GM21360 (cell line): Measurements from ENCODE around the gene PIWIL4.

Experiments used
- ATAC-seq: cut with Tn5 transposase; IDR thresholded peaks from one replicate; pipeline ENCODE4 v1.9.1; 2021; ENCODE audit warnings: mild to moderate bottlenecking, moderate library complexity; ENCODE audit not compliant: unreplicated experiment

PIWIL4 gene

GRCh38 chr11:94567181-94567670 lies at the start of gene PIWIL4:
Gene PIWIL4 (plus strand): TSS chr11:94567368. CDS start chr11:94567519, 151 bp downstream.
- no peak for ATAC-seq

GRCh38 chr11:94518300-94518699 lies 48.9 kb upstream of the PIWIL4 start:
- ATAC-seq = no peak

DNA sequence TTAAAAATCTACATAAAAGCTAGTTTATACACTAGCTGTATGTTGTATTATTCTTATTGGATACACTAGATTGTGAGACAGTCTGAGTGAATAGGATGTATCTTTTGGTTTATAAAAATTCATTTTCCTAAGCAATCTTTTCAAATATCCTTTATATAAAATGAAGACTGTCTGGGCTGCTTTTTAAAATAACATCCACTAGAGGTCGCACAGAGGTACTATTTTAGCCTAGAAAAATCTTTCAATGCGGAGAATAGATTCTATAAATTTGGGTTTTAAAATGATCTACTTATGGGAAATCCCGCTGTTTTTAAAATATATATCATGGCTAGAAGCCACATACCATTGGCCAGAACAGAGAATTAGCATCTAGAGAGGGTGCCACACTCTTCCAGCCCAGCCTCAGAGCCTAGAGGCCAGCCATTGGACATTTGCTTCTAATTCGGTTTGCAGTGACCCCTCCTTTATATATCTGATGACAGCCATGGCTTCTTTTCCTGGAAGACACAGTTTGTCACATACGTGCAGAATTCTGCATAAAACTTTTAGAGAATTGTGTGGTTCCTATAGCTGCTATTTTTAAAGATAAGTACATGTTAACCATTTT lies 47.6 kb upstream of the PIWIL4 start:
- no peak for ATAC-seq

GRCh38 chr11:94521684-94522083 lies 45.5 kb upstream of the PIWIL4 start:
- ATAC-seq = peak; percentile 63

GRCh38 chr11:94524341-94524740 lies 42.8 kb upstream of the PIWIL4 start:
- ATAC-seq = no peak

DNA sequence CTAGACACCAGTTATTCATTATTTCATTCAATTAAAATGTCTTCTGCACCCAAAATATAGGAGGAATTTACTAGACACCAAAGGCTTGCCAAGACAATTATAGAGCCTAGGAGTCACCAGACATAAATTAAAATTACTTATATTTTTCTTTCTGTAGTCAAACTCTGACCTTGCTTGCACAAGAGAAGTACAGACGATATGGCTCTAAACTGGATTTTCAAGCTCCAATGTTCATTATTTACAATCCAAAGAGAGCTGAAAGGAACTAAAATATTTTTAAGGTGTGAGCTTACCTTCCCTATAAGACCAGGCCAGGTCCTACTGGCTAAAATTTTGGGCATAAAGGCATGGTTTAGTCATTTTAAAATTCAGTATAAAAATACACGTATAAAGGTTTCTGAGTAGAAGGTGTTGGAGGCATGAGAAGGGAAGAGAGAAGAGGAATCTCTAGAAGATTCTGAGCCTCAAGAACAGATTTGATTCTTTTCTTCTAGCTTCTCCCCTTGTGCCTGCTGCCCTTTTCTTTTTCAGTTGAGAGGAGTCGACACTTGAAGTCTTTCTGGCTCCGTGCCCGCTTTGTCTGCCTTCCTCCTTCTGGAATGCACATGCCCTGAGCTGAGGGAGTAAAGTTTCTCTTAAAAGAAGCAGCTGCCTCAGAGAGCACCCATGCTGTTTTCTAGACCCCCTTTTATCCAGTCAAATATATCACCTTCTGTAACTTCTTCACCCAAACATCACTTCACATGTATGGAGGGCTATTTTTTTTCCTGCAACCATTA lies 41.4 kb upstream of the PIWIL4 start:
- no peak for ATAC-seq

- no peak for ATAC-seq
These were observed 40.3 kb upstream of the PIWIL4 start for GRCh38 chr11:94526645-94527438.

GRCh38 chr11:94528551-94528950 lies 38.6 kb upstream of the PIWIL4 start:
- ATAC-seq = no peak

- no peak for ATAC-seq
These were observed 35.0 kb upstream of the PIWIL4 start for GRCh38 chr11:94532211-94532610.

DNA sequence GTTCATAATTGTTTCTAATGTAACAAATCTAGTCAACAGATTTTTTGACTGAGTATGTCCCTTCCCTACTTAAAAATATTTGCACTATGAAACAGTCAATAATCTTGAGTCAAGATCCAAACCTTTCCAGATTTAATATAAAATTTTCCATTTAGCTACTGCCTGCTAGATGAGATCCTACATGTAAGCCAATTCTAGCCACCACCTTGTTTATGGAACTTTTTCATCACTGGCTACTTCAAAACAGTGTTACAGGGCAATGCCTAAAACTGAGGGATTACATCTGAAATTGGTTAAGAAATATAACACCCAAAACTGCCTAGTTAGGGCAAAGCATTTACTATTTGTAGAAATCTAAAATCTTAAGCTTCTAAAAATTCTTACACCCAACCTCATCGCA lies 34.0 kb upstream of the PIWIL4 start:
- ATAC-seq = no peak

- ATAC-seq = no peak
These were observed 33.2 kb upstream of the PIWIL4 start for GRCh38 chr11:94533696-94534630.

DNA sequence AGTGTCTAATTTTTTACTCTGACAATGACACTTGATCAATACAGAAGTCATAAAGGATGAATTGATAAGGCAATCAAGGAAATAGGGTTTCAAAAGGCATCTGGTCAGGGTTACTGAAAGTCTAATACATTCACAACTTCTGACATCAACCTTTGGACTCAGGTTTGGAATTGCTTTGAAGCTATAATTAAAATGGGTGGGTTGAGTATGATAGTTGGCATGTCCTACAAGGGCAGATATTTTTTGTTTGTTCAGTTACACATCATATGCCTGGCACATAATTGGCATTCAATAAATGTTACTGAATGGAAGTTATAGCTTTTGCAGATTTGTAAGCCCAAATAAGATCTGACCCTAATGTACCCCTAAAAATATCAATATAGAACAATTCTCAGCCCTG lies 30.8 kb upstream of the PIWIL4 start:
- no peak for ATAC-seq

- no peak for ATAC-seq
These were observed 30.1 kb upstream of the PIWIL4 start for GRCh38 chr11:94537031-94537600.

- no peak for ATAC-seq
These were observed 27.7 kb upstream of the PIWIL4 start for GRCh38 chr11:94539420-94539819.

DNA sequence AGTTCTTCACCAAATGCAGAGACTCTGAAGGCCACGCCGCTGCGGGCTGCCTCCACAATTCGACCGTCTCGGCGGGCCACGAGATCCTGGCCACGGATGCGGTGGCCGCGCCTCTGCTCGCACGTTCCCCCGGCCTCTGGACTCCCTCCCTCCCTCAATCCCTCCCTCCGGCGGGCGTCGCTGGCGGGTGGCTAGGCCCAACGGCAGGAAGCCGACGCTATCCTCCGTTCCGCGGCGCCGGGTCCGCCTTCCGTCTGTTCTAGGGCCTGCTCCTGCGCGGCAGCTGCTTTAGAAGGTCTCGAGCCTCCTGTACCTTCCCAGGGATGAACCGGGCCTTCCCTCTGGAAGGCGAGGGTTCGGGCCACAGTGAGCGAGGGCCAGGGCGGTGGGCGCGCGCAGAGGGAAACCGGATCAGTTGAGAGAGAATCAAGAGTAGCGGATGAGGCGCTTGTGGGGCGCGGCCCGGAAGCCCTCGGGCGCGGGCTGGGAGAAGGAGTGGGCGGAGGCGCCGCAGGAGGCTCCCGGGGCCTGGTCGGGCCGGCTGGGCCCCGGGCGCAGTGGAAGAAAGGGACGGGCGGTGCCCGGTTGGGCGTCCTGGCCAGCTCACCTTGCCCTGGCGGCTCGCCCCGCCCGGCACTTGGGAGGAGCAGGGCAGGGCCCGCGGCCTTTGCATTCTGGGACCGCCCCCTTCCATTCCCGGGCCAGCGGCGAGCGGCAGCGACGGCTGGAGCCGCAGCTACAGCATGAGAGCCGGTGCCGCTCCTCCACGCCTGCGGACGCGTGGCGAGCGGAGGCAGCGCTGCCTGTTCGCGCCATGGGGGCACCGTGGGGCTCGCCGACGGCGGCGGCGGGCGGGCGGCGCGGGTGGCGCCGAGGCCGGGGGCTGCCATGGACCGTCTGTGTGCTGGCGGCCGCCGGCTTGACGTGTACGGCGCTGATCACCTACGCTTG lies 23.2 kb upstream of the PIWIL4 start, which contains the start of gene FUT4:
Gene FUT4, plus strand, starts transcription at position 227 of the 951 bp plus-strand sequence. Its CDS starts 213 bp downstream, at position 440.
- ATAC-seq = peak; percentile 74

DNA sequence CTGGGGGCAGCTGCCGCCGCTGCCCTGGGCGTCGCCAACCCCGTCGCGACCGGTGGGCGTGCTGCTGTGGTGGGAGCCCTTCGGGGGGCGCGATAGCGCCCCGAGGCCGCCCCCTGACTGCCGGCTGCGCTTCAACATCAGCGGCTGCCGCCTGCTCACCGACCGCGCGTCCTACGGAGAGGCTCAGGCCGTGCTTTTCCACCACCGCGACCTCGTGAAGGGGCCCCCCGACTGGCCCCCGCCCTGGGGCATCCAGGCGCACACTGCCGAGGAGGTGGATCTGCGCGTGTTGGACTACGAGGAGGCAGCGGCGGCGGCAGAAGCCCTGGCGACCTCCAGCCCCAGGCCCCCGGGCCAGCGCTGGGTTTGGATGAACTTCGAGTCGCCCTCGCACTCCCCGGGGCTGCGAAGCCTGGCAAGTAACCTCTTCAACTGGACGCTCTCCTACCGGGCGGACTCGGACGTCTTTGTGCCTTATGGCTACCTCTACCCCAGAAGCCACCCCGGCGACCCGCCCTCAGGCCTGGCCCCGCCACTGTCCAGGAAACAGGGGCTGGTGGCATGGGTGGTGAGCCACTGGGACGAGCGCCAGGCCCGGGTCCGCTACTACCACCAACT lies 22.4 kb upstream of the PIWIL4 start:
- ATAC-seq = peak; percentile 1

DNA sequence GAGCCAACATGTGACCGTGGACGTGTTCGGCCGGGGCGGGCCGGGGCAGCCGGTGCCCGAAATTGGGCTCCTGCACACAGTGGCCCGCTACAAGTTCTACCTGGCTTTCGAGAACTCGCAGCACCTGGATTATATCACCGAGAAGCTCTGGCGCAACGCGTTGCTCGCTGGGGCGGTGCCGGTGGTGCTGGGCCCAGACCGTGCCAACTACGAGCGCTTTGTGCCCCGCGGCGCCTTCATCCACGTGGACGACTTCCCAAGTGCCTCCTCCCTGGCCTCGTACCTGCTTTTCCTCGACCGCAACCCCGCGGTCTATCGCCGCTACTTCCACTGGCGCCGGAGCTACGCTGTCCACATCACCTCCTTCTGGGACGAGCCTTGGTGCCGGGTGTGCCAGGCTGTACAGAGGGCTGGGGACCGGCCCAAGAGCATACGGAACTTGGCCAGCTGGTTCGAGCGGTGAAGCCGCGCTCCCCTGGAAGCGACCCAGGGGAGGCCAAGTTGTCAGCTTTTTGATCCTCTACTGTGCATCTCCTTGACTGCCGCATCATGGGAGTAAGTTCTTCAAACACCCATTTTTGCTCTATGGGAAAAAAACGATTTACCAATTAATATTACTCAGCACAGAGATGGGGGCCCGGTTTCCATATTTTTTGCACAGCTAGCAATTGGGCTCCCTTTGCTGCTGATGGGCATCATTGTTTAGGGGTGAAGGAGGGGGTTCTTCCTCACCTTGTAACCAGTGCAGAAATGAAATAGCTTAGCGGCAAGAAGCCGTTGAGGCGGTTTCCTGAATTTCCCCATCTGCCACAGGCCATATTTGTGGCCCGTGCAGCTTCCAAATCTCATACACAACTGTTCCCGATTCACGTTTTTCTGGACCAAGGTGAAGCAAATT lies 21.7 kb upstream of the PIWIL4 start:
- no peak for ATAC-seq

DNA sequence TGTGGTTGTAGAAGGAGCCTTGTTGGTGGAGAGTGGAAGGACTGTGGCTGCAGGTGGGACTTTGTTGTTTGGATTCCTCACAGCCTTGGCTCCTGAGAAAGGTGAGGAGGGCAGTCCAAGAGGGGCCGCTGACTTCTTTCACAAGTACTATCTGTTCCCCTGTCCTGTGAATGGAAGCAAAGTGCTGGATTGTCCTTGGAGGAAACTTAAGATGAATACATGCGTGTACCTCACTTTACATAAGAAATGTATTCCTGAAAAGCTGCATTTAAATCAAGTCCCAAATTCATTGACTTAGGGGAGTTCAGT lies 21.1 kb upstream of the PIWIL4 start:
- ATAC-seq = no peak
